Transverse colon (tissue), 4 donors: Measurements from ENCODE around the gene PPIC. TPM values are rescaled to one million over a fixed set of nuclear protein-coding genes. Genes with fewer than 3 reads are reported as not detected.

Source experiments
- DNase-seq: peaks from one replicate; pipeline ENCODE4 v3.0.0-alpha.2; 2019
- H3K27ac ChIP-seq, 4 donors: fragments of 200-600 bp; sonication (generic); 2 replicates each; pipeline ENCODE4 v1.5.1; 2016 to 2018; ENCODE audit warnings: inconsistent platforms in 4 of 4
- H3K27me3 ChIP-seq: fragments of 200-600 bp; sonication (generic); 2 replicates; pipeline ENCODE4 v1.5.1; 2017; ENCODE audit warnings: inconsistent platforms
- H3K36me3 ChIP-seq, 4 donors: fragments of 200-600 bp; sonication (generic); 2 replicates each; pipeline ENCODE4 v1.5.1; 2017 to 2019; ENCODE audit warnings: inconsistent platforms in 4 of 4
- H3K4me1 ChIP-seq, 4 donors: fragments of 200-600 bp; sonication (generic); 2 replicates each; pipeline ENCODE4 v1.5.1; 2017 to 2020; ENCODE audit warnings: inconsistent platforms in 4 of 4
- H3K4me3 ChIP-seq, 4 donors: fragments of 200-600 bp; sonication (generic); 1 replicate in 1 of 4; 2 replicates in 3 of 4; pipeline versions ENCODE4 v1.5.1 to v1.6.1; 2017 to 2019; ENCODE audit warnings: inconsistent platforms in 4 of 4
- H3K9me3 ChIP-seq, 2 donors: fragments of 200-600 bp; sonication (generic); 2 replicates each; pipeline ENCODE4 v1.5.1; 2017 to 2019; ENCODE audit warnings: inconsistent platforms in 2 of 2
- CTCF ChIP-seq, 5 experiments: fragments of 200-600 bp in 3 of 5; fragments of 450-650 bp in 2 of 5; sonication (generic) in 3 of 5; IDR thresholded peaks; 1 replicate in 2 of 5; 2 replicates in 3 of 5; pipeline ENCODE4 v1.5.1; 2016 to 2017; ENCODE audit warnings: antibody characterized with exemption in 5 of 5, inconsistent platforms in 3 of 5, mild to moderate bottlenecking in 2 of 5, moderate library complexity in 1 of 5
- EP300 ChIP-seq: sonication (generic); formaldehyde crosslinking; IDR thresholded peaks from one replicate; pipeline ENCODE4 v1.6.1; 2017; ENCODE audit warnings: antibody characterized with exemption, low read depth
- POLR2A ChIP-seq: fragments of 450-650 bp; IDR thresholded peaks from one replicate; pipeline ENCODE4 v1.6.1; 2016; ENCODE audit warnings: antibody characterized with exemption, mild to moderate bottlenecking, moderate library complexity
- POLR2AphosphoS5 ChIP-seq, 3 donors: sonication (generic); formaldehyde crosslinking; IDR thresholded peaks; one replicate each; pipeline ENCODE4 v1.6.1; 2016; ENCODE audit warnings: antibody characterized with exemption in 3 of 3
- WGBS, 2 donors: methylation state at CpG; one replicate each; pipeline ENCODE4 v1.1.5; 2018; ENCODE audit warnings: low coverage in 1 of 2; 5-methylcytosine and 5-hydroxymethylcytosine counted together
- in situ Hi-C, 4 donors: fragments of 200-750 bp; cut with MboI; loops; one replicate each; pipeline versions ENCODE4 v1.15.0 to v1.15.1; 2017; ENCODE audit warnings: low sequenced_read_pairs in 3 of 4, low pct_ligation_motif_present in 1 of 4, low pct_unique_long_range_greater_than_20kb in 1 of 4
- intact Hi-C: fragments of 100-400 bp; cut with DNase I; formaldehyde crosslinking; loops from one replicate; pipeline ENCODE4 v1.15.1; 2023; ENCODE audit warnings: low total_unique reads
- total RNA-seq, 4 donors: library from RNA; depleted of rRNA; stranded (reverse); fragments of >200 nt; gene quantifications; one replicate each; pipeline ENCODE4 v1.1.0, GENCODE V29; 2016

PPIC gene
- total RNA-seq, 4 donors from 2014 or later, result 10.1 to 58.0 (median 38.8) TPM

- Histone ChIP-seq H3K36me3 (no peaks in the 10 kb centered on the region), H3K9me3 (peaks cover 0 to 2% of the 10 kb centered on the region in 2 donors), H3K27ac (no peak overlapping the region), H3K27me3 (no peaks in the 10 kb centered on the region), H3K4me1 (no peaks in the 10 kb centered on the region), H3K4me3 (no peak overlapping the region)
- TF ChIP-seq CTCF (IDR thresholded peaks at IDR 0.05) (no peak), POLR2A (no peak), POLR2AphosphoS5 (IDR thresholded peaks at IDR 0.05) (no peak), EP300 (no peak)
- in situ Hi-C loops (no loop called here), intact Hi-C loops (no loop called here)
- no peak for DNase-seq
Observed at GRCh38 chr5:123059455-123059854, 22.9 kb upstream of the PPIC start.

GRCh38 chr5:123051206-123051605 is 14.7 kb upstream of the PPIC start:
- H3K36me3 ChIP-seq, result no peaks in the 10 kb centered on the region
- H3K9me3 ChIP-seq, result peaks cover 0 to 8% of the 10 kb centered on the region in 2 donors
- no peaks in the 10 kb centered on the region for H3K27me3 ChIP-seq
- no peaks in the 10 kb centered on the region for H3K4me1 ChIP-seq
- TF ChIP-seq POLR2AphosphoS5 (IDR thresholded peaks at IDR 0.05) (no peak), EP300 (no peak), POLR2A (no peak), CTCF (IDR thresholded peaks at IDR 0.05) (no peak)
- DNase-seq, result no peak
- intact Hi-C loops, result no loop called here
- H3K4me3 ChIP-seq, result no peak overlapping the region
- in situ Hi-C loops, result no loop called here
- WGBS, 2 donors, result 72 to 76% methylated on average over 2 of the region's 2 CpGs
- H3K27ac ChIP-seq, result no peak overlapping the region

GRCh38 chr5:123047706-123048105 is 11.2 kb upstream of the PPIC start:
- H3K4me1 ChIP-seq, result no peaks in the 10 kb centered on the region
- in situ Hi-C loops, result no loop called here

GRCh38 chr5:123046222-123046621 is 9.7 kb upstream of the PPIC start:
- Histone ChIP-seq H3K4me3 (no peak overlapping the region), H3K27me3 (no peaks in the 10 kb centered on the region), H3K27ac (no peak overlapping the region), H3K4me1 (no peaks in the 10 kb centered on the region), H3K36me3 (no peaks in the 10 kb centered on the region), H3K9me3 (no peaks in the 10 kb centered on the region)
- no peak for DNase-seq
- no peak for TF ChIP-seq EP300
- TF ChIP-seq POLR2AphosphoS5 (IDR thresholded peaks at IDR 0.05), result no peak
- no peak for TF ChIP-seq POLR2A
- TF ChIP-seq CTCF (IDR thresholded peaks at IDR 0.05), result no peak
- in situ Hi-C loops, result no loop called here
- 78% methylated on average over 4 of the region's 4 CpGs; no CpG with 5 or more reads in 1 of the 2 donors for WGBS, 2 donors
- intact Hi-C loops, result loop anchor here (2.0 kb wide), 1 partner anchor 49 kb away; no protein-coding TSS in a partner anchor

More at GRCh38 chr5:123047706-123048105, 11.2 kb upstream of the PPIC start:
- DNase-seq, result no peak
- intact Hi-C loops, result loop anchor here (2.0 kb wide), 1 partner anchor 47 kb away; no protein-coding TSS in a partner anchor
- H3K4me3 ChIP-seq, result no peak overlapping the region
- TF ChIP-seq POLR2A (no peak), EP300 (no peak), CTCF (IDR thresholded peaks at IDR 0.05) (no peak), POLR2AphosphoS5 (IDR thresholded peaks at IDR 0.05) (no peak)
- peaks cover 0 to 8% of the 10 kb centered on the region in 2 donors for H3K9me3 ChIP-seq
- H3K27me3 ChIP-seq, result no peaks in the 10 kb centered on the region
- WGBS, 2 donors, result 50 to 79% methylated on average over 1 of the region's 1 CpG
- no peaks in the 10 kb centered on the region for H3K36me3 ChIP-seq
- no peak overlapping the region for H3K27ac ChIP-seq
